HG02798 (cell line): ENCODE results near the gene TFPT.

Experiments
- ATAC-seq: cut with Tn5 transposase; IDR thresholded peaks from one replicate; pipeline ENCODE4 v1.9.1; 2021; ENCODE audit warnings: mild to moderate bottlenecking; ENCODE audit not compliant: unreplicated experiment, poor library complexity

The TFPT gene

DNA sequence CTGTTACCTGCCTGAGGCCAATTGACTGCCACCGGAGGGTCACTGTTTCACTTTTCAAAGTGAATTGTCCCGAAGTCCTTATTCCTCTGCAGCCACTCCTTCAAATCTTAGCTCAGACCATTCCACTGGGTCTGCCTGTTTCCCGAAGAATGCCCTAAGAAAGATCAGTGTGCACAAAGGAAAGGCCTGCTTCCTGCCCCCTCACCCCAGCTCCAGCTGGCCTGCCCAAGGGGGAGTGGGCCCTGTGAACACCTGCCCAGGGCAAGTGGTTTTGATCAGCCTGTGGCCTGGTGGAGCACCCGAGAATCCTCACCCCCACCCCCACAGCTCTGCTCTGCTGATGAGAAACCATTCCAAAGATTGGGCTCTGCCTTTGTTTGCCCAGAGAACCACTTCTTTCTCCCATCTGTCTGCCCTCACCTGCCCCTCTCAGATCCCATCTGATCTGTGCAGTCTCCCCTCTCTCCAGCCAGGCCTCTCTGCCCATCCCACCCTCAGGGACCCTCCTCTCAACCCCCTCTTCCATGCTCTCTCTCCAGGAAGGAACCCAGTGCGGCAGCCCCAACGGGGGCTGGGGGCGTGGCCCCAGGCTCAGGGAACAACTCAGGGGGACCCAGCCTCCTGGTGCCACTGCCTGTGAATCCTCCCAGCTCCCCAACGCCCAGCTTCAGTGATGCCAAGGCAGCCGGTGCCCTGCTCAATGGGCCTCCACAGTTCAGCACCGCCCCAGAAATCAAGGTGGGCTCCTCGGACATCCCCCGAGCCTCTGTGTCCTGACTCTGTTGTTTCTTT lies 33.8 kb upstream of the TFPT start:
- ATAC-seq: no peak

DNA sequence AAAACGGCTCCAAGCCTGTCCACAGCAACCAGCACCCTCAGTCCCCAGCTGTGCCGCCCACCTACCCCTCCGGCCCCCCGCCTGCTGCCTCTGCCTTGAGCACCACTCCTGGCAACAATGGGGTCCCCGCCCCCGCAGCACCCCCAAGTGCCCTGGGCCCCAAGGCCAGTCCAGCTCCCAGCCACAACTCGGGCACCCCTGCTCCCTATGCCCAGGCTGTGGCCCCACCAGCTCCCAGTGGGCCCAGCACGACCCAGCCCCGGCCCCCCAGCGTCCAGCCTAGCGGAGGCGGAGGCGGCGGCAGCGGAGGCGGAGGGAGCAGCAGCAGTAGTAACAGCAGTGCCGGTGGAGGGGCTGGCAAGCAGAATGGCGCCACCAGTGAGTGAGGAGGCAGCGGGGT lies 32.7 kb upstream of the TFPT start:
- ATAC-seq: no peak

DNA sequence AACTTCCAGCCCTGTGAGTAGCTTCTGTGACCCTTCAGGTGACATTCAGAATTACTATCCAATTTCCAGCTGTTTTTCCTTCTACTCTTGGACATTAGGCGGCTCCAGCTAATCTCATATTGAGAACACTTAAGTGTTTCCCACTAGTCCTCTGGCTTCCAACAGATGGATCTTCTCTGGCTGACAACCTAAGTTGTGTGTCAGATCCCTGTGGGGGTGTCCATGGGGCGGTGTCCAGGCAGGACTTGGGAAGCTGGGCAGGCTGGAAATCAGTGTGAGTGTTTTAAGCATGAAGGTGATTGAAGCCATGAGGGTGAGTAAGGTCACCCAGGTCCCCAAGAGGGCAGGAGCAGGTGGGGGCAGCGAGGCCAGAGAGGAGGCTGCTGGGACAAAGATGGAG lies 32.2 kb upstream of the TFPT start:
- no peak for ATAC-seq

DNA sequence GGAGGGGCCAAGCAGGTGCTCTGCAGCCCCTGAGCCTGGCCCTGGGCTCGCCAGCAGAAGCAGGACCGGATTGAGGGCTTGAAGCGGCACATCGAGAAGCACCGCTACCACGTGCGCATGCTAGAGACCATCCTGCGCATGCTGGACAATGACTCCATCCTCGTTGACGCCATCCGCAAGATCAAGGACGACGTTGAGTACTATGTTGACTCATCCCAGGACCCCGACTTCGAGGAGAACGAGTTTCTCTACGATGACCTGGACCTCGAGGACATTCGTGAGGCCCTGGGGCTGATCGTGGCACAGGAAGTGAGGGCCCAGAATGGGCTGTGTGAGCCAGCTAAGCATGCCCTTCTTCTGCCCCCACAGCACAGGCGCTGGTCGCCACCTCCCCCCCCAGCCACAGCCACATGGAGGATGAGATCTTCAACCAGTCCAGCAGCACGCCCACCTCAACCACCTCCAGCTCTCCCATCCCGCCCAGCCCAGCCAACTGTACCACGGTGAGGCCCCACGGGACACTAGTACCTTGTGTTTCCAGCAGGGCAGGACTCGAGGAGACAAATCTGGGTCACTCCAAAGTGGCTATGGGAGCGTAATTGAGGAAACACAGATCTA lies 30.2 kb upstream of the TFPT start:
- ATAC-seq: no peak

DNA sequence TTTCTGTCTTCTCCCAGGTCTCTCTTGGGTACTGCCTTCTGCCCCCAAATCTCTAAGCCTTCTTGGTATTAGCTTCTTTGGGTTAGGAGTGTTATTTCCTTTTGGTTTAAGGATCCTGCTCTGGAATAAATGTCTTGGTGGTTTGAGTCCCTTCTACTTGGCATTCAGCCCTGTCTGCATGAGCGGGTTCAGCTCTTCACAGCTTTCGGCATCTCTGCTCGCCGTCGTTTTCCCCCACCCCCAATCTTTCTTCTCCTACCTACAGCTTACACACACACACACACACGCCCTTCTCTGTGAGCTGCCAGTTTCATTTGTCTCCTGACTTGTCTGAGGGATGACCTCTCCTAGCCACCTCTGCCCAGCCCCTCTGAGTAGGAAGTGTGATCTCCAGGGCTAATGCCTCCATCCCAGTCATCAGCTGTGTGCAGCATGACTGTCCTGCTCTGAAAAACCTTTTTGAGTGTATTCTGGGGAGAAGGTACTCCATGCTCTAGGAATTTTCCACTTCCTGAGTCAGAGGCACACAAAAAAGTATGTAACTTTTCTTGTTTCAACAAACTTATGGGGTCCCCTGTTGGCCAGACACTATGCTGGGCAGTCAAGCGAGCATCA lies 26.8 kb upstream of the TFPT start:
- no peak for ATAC-seq

DNA sequence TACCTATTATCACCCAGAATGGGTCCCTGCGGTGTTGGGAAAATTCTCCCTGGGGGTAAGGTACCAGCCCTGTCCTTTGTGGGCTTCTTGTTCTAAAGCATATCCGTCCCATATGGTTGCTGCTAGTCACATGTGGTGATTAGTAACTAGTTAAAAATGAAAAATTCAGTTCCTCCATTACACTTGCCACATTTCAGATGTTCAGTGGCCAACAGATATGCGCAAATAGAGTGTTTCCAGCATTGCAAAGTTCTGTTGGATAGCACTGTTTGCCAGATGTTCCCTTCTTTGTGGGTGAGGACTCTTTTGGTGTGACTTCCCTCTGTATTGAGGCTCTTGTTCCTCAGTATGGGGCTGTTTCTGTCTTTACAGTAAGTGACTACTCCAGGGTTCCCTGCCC lies 25.9 kb upstream of the TFPT start:
- no peak for ATAC-seq

DNA sequence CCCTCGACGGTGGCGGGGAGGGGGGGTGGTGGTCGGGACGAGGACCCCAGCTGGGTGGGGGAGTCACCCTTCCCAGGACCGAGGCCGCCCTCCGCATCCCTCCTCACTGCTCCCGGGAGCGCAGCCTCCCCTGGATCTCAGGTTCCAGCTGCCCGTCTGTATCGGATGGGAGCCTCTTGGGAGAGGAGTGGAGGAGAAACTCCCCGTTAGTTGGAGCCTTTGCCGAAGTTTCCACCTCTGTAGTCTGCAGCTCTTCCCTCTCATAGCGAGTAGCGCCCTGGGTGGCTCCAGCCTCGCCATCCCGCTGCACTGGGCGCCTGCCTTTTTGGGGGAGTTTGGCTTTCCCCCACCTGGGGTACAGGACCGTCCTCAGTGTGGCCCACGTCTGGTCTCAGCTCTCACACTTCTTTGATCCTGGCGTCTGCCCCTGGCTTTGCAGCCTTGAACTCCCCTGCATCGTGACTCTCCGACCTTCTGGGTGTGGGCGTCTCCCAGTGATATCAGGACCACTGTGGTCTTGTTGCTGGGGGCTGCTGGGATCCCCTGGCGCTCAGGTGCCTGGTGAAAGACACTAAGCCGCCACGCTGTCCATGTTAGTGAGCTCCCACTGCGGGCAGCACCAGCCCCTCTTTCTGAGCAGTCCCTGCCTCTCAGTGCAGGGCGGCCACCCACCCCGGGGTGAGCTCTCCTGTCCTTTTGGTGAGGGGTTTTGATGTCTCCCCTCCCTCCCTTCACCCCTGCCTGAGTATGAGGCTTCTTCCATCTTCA lies 23.2 kb upstream of the TFPT start:
- no peak for ATAC-seq

DNA sequence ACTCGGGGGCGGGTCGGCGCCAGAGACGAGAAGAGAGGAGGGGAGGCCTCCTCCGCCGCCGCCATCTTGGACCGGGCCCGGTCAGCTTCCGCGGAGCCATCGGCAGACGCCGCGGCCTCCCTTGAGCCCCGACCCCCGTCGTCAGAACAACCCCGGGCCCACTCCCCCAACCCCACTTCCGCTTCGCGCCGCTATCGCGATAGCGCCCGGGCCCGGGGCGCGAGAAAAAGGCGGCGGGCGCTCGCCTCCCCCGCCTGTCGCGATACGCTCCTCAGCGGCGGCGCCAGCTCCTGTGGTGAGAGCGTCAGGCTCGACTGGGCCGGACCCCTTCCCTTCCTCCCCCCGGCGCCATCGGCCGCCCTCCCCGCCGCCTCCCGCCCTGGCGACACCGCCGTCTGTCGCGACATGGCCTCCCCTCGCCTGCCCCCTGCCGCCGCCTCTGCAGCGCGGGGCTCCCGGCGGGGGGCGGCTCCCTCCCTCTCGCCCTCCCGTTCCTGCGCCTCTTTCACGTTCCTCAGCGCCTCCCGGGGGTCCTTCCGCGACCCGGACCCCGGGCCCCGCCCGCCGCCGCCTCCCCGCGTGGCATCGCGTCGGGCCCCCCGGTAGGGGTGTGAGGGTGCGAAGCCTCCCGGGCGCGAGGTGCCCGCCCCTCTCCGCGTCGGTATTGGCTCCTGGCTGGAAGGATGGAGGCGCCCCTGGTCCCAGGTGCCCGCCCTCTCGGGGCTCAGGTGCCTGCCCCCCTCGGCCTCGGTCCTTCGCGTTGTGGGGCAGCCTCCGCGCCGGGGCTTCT lies 22.4 kb upstream of the TFPT start, which contains the start of gene CNOT3:
Gene CNOT3, plus strand, starts transcription at position 64 of the 790 bp plus-strand sequence. CDS start 5,217 bp downstream, outside the sequence.
- no peak for ATAC-seq

DNA sequence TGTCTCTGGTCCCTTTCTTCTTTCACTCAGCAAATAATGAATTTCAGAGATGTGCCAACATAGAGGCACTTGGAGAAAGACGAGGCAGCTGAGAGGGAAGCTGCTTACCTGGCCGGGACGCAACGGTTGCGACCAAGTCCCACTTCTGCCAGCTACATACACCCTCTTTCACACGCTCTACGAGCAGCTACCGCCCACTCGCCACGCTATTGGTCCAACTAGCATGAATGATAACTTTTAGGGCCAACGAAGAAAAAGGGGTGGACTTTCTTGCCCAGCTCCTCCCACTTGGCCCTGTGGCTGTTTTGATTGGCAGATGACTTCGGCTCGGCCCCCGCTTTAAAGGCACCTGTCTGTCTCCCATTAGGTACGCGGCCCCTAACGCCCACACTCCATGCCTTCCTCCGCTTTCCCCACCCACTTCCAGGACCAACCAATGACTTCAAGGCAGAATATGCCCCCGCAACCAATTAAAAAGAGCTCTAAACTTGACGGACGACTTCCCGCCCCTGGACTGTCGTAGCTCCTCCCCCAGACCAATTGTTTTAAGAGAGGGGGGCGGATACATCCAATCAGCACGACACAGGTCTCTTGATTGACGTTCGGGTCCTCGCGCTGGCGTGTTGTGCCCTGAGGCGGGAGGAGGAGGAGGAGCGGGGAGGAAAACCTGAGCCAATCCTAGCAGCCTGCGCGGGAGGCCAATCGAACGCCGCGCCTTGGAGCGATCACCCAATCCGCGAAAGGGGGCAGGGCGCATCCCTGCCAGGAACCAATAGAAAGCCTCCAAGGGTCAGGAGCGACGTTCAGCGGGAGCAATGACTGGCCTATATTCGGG lies 21.6 kb upstream of the TFPT start:
- peak; percentile 83 for ATAC-seq

DNA sequence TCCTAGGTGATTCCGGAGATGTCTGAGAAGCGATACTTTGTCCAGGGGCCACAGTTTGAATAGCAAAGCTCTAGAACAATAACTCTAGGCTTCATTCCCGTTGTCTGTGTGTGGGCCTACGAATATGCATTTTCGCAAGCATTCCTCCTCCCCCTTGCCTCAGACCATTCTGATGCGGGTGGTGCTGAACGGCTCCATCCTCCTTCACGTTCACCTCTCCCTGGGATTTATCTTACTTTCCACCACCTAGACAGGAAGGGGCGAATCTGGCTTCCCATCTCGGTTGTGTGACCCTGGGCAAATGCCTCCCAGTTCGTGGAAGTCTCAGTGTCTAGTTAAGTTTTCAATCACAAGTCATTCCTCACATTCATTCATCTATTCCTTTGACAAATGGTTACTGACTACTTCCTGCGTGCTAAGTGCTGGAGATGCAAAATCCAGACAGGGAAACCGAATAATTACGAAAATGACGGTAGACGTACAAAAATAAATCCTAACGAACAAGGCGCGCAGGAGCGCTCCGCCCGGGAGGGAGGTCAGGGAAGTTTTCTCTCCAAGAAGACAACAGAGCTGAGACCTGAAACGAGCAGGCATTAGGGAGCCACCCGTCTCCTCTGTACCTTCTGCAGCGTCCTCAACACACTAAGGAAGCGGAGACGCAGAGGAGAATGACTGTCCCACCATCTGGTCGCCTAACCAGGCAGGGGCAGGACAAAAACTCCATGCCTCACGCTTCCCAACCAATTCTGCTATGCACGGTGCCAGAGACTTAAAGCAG lies 20.8 kb upstream of the TFPT start:
- ATAC-seq: no peak

DNA sequence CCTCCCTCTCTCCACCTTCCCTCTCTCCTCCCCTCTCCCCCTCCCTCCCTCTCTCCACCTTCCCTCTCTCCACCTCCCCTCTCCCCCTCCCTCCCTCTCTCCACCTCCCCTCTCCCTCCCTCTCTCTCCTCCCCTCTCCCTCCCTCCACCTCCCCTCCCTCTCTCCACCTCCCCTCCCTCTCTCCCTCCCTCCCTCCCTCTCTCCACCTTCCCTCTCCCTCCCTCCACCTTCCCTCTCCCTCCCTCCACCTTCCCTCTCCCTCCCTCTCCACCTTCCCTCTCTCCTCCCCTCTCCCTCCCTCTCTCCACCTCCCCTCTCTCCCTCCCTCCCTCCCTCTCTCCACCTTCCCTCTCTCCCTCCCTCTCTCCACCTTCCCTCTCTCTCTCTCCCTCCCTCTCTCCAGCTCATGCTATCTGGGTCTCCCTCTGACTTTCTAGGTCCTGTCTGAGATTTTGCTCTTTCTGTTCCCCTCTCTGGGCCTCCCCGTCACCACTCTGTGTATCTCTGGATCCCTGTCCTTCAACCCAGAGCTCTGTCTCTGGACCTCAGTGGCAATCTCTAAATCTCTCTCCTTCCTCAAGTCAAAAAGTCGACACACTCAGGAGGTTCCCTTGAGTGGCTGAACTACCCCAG lies 18.6 kb upstream of the TFPT start:
- no peak for ATAC-seq

DNA sequence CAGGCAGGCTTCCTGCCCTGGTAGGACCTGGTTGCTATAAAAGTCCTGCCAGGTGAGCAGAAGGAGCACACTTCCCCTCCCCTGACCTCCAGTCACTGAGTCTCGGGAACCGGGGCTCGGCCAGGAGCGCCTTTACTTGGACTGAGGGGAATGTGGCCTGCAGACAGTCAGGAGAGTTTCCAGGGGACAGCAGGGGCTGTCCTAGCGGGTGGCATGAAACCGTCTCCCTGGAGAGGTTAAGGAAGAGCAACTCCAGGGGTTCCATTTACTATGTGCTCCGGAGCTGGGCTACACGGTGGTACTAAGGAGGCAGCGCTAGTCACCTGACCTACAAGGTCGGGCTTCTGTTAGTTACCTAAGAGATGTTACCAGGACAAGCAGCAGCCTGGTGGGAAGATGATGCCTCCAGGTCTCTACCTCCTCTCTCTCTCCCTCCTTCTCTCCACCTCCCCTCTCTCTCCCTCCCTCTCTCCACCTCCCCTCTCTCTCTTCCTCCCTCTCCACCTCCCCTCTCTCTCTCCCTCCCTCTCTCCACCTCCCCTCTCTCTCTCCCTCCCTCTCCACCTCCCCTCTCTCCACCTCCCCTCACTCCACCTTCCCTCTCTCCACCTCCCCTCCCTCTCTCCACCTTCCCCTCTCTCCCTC lies 18.0 kb upstream of the TFPT start:
- no peak for ATAC-seq

DNA sequence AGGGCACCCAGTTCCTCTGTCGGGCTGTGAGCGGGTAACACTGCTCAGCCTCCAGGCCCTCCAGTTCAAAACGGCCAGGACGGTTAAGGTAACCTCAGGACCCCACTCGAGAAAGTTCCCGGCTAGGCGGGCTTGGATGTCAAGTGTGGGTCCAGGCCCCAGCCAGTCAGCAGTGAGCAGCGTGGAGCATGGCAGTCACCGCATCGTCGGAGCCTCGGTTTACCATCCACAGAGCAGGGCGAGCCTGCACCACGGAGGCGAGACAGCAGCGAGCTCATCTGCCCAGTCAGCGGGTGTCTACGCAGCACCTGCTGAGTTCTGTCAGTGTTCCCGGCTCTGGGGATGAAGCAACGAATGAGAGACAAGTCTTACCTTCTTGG lies 14.2 kb upstream of the TFPT start:
- ATAC-seq: no peak

DNA sequence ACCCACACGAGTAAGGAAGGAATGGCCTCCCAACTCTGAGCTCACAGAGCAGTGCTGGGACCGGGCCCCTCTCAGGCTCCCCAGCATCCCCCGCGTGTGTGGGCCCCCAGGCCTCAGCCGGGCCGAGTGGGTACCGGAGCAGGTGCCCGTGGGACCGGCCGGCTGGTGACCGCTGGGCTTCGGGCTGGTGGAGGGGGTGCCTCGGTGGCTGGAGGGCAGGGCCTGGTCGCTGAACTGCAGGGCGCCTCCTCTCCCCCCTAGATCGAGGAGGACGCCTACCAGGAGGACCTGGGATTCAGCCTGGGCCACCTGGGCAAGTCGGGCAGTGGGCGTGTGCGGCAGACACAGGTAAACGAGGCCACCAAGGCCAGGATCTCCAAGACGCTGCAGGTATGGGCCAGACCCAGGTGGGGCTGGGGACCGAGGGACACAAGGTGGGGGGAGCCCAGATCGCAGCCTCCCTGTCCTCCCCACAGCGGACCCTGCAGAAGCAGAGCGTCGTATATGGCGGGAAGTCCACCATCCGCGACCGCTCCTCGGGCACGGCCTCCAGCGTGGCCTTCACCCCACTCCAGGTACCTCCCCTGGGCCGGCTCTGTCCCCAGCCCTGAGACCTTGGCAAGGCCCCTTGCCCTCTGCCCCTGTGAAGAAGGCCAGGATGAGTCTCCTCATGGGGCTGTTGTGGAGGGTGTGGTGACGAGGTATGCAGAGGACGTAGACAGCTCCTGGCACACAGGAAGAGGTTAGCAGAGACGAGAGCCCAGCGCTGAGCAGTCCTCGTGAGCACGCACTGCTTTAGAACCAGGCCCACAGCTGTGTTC lies 13.5 kb upstream of the TFPT start:
- no peak for ATAC-seq

DNA sequence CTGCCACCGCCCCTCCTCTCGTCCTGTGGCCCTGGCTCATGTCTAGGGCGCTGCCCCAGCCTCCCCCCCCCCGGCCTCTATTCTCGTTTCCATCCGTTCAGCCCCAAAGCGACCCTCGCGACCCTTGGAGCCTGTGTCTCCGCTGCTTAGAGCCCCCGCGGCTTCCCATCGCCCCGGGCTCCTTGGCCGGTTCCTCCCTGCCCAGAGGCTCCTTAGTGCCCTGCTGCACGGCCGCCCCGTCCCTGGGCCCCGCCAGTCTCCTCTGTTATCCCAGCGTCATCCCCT lies 12.9 kb upstream of the TFPT start:
- ATAC-seq: no peak

DNA sequence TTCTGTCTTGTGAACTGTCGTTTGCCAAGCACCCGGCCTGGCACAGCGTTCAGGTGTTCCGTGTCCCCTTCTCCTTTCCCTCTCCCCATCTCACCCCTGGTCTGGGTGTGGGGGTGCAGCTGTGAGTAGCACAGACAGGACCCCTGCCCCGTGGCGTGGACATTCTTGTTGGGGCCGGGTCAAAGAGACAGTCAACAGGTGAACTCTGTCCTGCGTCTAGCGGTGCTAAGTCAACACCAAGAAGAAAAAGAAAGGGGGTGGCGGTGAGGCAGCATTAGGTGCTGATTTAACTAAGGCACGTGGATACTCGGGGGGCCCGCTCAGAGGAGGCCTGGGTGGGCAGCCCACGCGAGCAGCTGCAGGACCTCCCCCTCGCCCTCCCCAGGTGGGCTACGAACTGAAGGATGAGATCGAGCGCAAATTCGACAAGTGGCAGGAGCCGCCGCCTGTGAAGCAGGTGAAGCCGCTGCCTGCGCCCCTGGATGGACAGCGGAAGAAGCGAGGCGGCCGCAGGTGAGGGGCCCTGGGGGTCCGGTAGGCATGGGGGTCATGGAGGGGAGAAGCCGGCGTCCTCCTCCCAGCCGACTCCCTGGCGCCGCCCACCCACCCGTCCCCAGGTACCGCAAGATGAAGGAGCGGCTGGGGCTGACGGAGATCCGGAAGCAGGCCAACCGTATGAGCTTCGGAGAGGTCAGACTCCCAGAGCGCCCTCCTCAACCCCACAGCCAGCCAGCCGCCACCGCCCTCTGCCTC lies 12.4 kb upstream of the TFPT start:
- no peak for ATAC-seq
